Measurements from ENCODE around the gene DOK1.
A peak's percentile ranks its signal among the peaks of the same experiment; 100 is the strongest.

DOK1 gene

GRCh38 chr2:74542978-74543377 is 11.5 kb upstream of the DOK1 start:
- peaks cover 7% of the 10 kb centered on the region for H3K36me3 Mint-ChIP-seq (ENCODE audit: low read depth)
- peaks cover 5% of the 10 kb centered on the region for H3K4me1 Mint-ChIP-seq
- no peak overlapping the region for H3K4me3 Mint-ChIP-seq
- no peaks in the 10 kb centered on the region for H3K9me3 Mint-ChIP-seq
- no peak overlapping the region for H3K27ac Mint-ChIP-seq
- peaks cover 2% of the 10 kb centered on the region for H3K27me3 Mint-ChIP-seq (ENCODE audit: low read depth)
- TF ChIP-seq, protein P1, sequence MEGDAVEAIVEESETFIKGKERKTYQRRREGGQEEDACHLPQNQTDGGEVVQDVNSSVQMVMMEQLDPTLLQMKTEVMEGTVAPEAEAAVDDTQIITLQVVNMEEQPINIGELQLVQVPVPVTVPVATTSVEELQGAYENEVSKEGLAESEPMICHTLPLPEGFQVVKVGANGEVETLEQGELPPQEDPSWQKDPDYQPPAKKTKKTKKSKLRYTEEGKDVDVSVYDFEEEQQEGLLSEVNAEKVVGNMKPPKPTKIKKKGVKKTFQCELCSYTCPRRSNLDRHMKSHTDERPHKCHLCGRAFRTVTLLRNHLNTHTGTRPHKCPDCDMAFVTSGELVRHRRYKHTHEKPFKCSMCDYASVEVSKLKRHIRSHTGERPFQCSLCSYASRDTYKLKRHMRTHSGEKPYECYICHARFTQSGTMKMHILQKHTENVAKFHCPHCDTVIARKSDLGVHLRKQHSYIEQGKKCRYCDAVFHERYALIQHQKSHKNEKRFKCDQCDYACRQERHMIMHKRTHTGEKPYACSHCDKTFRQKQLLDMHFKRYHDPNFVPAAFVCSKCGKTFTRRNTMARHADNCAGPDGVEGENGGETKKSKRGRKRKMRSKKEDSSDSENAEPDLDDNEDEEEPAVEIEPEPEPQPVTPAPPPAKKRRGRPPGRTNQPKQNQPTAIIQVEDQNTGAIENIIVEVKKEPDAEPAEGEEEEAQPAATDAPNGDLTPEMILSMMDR (IDR thresholded peaks at IDR 0.05; ENCODE audit: unreplicated experiment in 3 of 3): no peak

- H3K36me3 Mint-ChIP-seq (ENCODE audit: low read depth): peaks cover 7% of the 10 kb centered on the region
- H3K9me3 Mint-ChIP-seq: no peaks in the 10 kb centered on the region
- H3K4me3 Mint-ChIP-seq: no peak overlapping the region
- peaks cover 14% of the 10 kb centered on the region for H3K4me1 Mint-ChIP-seq
- peaks cover 3% of the 10 kb centered on the region for H3K27me3 Mint-ChIP-seq (ENCODE audit: low read depth)
- TF ChIP-seq, protein P1 (IDR thresholded peaks at IDR 0.05; ENCODE audit: unreplicated experiment in 3 of 3): no peak
- no peak overlapping the region for H3K27ac Mint-ChIP-seq
Measured at GRCh38 chr2:74544634-74545033, 9.9 kb upstream of the DOK1 start.

DNA sequence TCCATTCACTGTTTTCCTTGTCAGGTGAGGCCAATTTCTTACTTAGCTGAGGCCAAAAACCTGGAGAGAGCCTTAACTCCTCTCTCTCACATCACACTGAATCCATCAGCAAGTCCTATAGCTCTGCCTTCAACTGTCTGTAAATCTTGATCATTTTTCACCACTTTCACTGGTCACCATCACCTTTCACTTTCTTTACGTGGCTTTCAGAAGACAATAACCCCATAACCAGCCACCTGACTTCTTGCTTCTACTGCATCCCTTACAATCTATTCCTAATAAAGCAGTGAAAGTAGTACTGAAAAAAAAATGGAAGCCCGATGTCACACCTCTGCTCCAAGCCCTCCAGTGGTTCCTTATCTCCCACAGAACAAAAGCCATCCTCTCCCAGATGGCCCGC is 8.5 kb upstream of the DOK1 start:
- H3K27me3 Mint-ChIP-seq (ENCODE audit: low read depth): peaks cover 3% of the 10 kb centered on the region
- no peak overlapping the region for H3K4me3 Mint-ChIP-seq
- H3K4me1 Mint-ChIP-seq: peaks cover 20% of the 10 kb centered on the region
- H3K9me3 Mint-ChIP-seq: no peaks in the 10 kb centered on the region
- H3K27ac Mint-ChIP-seq: no peak overlapping the region
- peaks cover 4% of the 10 kb centered on the region for H3K36me3 Mint-ChIP-seq (ENCODE audit: low read depth)
- TF ChIP-seq, protein P1 (IDR thresholded peaks at IDR 0.05; ENCODE audit: unreplicated experiment in 3 of 3): no peak

GRCh38 chr2:74548285-74548899 is 6.1 kb upstream of the DOK1 start:
- Mint-ChIP-seq H3K27me3 (ENCODE audit: low read depth) (peaks cover 6% of the 10 kb centered on the region), H3K4me3 (peak overlapping the region; percentile 81 to 88 (median 87)), H3K4me1 (peaks cover 37% of the 10 kb centered on the region)

GRCh38 chr2:74548900-74549826 is 5.4 kb upstream of the DOK1 start:
- H3K4me3 Mint-ChIP-seq: peak overlapping the region; percentile 77 to 78 (median 78)
- peaks cover 5% of the 10 kb centered on the region for H3K36me3 Mint-ChIP-seq (ENCODE audit: low read depth)
- H3K4me1 Mint-ChIP-seq: peaks cover 42% of the 10 kb centered on the region
- H3K27ac Mint-ChIP-seq: no peak overlapping the region
- TF ChIP-seq, protein P1 (IDR thresholded peaks at IDR 0.05; ENCODE audit: unreplicated experiment in 3 of 3): no peak
- no peaks in the 10 kb centered on the region for H3K9me3 Mint-ChIP-seq
- H3K27me3 Mint-ChIP-seq (ENCODE audit: low read depth): peaks cover 6% of the 10 kb centered on the region

More at GRCh38 chr2:74548285-74548899, 6.1 kb upstream of the DOK1 start:
- H3K36me3 Mint-ChIP-seq (ENCODE audit: low read depth): peaks cover 5% of the 10 kb centered on the region
- TF ChIP-seq, protein P1 (IDR thresholded peaks at IDR 0.05; ENCODE audit: unreplicated experiment in 3 of 3): no peak
- no peaks in the 10 kb centered on the region for H3K9me3 Mint-ChIP-seq
- H3K27ac Mint-ChIP-seq: peak overlapping the region; percentile 4 to 70 (median 20)

All from nephron (organoid).